ENCODE results near the gene ADGRG6.

Gene ADGRG6

DNA sequence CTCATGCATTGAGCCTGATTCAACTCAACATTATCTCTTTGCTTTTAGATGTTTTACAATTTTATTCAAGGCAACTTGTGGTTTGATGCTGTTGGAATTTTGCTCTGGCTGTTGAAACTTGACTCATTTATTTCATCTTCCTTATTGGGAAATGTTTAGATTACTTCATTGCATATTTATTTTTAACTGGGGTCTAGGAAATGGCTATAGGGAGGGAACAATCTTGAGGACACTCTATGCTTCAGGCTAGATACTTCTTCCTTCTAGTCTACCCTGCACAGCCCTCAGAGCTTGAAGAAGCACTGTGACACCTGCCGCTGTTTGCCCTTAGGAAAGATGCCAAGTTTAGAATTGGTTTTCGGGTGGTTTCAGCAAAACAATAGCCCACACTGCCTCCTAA, 183.4 kb downstream of the ADGRG6 start:
- peak; percentile 58 for DNase-seq (ENCODE audit: low read depth)

DNA sequence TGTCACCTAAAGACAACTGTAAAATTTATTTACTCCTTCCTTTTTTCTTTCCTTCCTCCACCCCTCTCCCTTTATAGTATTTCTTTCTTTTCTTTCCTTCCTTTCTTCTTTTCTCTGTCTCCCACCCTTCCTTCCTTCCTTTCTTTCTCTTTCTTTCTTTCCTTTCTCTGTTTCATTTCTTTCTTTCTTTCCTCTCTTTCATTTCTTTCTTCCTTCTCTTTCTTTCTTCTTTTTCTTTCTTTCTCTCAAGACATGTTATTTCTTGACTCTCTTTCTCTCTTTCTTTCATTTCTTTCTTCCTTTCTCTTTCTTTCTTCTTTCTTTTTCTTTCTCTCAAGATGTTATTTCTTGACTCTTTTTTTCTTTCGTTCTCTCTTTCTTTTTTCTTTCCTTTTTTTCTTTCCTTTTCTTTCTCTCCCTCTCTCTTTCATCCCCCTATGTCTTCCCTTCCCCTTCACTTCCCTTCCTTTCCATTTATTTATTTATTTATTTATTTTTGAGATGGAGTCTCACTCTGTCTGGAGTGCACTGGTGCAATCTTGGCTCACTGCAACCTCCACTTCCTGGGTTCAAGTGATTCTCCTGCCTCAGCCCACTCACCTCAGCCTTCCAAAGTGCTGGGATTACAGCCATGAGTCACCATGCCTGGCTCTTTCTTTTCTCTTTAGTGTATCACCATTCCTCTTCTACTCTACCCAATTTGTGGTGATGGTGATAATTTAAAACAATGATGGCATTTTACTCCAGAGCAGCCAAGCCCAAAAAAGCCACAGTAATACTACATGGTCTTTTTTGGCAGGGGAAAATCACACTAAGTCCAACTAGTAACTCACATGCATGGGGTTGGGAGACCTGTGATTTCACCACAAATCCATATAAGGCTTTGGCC, 188.2 kb downstream of the ADGRG6 start:
- DNase-seq (ENCODE audit: low read depth), result peak; percentile 11
